Activated CD4-positive, alpha-beta T cell treated with anti-CD3 and anti-CD28 coated beads, Interleukin-2, amount 50 U/mL, for 24 hours (primary cell): ENCODE data around the gene PAN3.

Experiments used
- DNase-seq, 2 donors: peaks; one replicate each; pipeline ENCODE4 v3.0.0-alpha.2; 2020; ENCODE audit warnings: low read depth in 1 of 2, low spot score in 1 of 2

The PAN3 gene

GRCh38 chr13:28219408-28220099 is 81.2 kb downstream of the PAN3 start:
- no peak for DNase-seq

DNA sequence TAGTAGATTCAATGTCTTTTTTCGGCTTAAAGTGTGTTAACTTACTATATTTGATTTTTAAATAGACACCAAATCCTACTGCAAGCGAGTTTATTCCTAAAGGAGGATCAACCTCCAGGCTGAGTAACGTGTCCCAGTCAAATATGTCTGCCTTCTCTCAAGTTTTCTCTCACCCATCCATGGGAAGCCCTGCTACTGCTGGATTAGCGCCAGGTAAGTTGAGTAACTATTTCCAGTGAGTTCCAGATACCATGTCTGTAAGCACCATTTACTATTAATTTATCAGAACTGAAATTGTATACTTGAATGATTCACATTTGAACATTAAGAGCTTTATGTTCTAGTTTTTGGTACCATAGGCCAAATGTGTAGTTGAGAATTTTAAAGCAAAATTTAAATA is 81.8 kb downstream of the PAN3 start:
- no peak for DNase-seq

GRCh38 chr13:28229522-28230411 is 91.4 kb downstream of the PAN3 start:
- no peak for DNase-seq

GRCh38 chr13:28231642-28232041 is 93.3 kb downstream of the PAN3 start:
- DNase-seq = no peak

DNA sequence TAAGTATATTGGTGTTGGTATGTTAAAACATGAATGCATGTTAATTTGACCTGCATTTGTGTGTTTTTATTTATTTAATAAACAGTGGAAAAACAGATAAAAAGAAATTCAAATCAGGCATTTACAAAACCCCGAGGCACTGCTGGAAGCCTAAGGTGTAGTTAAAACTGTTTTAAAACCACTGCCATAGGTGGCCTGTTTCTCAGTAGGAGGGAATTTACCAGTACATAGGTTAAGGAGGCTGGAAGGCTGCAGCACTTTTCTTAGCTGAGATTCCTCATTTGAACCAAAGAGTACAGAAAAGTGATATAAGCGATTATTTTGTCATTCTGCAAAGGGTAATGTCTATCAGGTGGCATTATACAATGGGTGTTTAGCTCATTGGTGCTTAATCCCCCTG is 99.6 kb downstream of the PAN3 start:
- DNase-seq = no peak

DNA sequence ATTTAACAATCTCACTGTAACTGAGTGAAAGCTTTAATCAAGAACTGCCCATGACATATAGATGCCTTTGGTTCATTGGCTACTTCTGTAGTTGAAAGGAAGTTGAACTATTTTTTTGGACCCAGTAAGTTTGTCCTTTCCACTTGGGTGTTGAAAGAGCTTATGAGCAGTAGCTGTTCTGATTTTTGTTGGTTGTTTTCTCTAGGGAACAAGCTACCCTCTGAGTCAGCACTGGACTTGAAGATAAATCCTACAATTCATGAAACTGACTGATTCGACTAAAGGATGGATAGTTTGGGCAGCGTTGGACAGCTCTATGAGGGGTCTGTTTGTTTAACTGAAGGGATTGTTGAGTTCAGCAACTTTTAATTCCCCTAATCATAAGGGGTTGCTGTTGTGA is 101.0 kb downstream of the PAN3 start:
- DNase-seq = no peak

DNA sequence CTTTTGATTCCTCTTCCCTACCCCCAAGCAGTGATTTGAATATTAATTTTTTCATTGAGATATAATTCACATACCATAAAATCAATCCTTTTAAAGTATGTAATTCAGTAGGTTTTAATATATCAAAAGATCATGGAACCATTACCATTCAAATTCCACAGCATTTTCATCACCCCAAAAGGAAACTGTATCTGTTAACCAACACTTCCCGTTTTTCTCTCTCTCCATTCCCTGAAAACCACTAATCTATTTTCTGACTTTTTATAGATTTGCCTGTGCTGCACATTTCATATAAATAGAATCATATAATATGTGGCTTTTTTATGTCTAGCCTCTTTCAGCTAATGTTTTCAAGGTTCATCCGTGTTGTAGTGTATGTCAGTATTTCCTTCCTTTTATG is 107.1 kb downstream of the PAN3 start:
- no peak for DNase-seq

GRCh38 chr13:28246891-28247290 is 108.5 kb downstream of the PAN3 start:
- no peak for DNase-seq

- DNase-seq = no peak
Measured at GRCh38 chr13:28248080-28248479, 109.7 kb downstream of the PAN3 start.

DNA sequence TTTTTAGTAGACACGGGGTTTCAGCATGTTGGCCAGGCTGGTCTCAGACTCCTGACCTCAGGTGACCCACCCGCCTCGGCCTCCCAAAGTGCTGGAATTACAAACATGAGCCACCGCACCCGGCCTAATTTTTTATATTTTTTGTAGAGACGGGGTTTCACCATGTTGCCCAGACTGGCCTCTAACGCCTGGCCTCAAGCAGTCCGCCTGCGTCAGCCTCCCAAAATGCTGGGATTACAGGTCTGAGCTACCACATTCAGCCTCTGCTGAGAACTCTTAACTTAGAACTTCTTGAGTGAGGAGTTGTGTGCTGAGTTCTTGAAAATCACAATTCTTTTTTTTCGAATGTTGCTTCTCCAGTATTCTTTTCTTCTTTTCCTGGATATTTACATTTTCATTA is 112.2 kb downstream of the PAN3 start:
- no peak for DNase-seq

GRCh38 chr13:28251466-28251865 is 113.1 kb downstream of the PAN3 start:
- DNase-seq = no peak

GRCh38 chr13:28252547-28252946 is 114.2 kb downstream of the PAN3 start:
- no peak for DNase-seq

- DNase-seq = no peak
Measured at GRCh38 chr13:28257305-28257704, 119.0 kb downstream of the PAN3 start.

DNA sequence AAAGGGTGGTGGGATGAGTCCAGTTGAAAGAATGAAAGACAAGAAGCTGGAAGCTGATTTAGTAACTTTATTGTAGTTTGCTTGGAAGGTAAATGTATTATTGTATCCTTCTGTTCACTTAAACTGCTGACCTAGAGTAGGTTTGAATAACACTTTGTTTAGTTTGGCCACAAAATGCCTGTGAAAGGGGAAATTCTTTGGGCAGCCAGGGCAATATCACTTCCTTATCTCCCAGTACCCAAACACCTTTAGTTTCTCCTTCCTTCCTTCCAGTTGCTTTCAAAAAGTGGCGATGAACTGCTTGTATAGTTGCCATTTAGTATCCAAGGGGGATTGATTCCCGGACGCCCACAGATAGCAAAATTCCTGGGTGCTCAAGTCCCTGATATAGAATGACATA is 120.1 kb downstream of the PAN3 start:
- no peak for DNase-seq

GRCh38 chr13:28267497-28267896 is 129.2 kb downstream of the PAN3 start:
- no peak for DNase-seq

DNA sequence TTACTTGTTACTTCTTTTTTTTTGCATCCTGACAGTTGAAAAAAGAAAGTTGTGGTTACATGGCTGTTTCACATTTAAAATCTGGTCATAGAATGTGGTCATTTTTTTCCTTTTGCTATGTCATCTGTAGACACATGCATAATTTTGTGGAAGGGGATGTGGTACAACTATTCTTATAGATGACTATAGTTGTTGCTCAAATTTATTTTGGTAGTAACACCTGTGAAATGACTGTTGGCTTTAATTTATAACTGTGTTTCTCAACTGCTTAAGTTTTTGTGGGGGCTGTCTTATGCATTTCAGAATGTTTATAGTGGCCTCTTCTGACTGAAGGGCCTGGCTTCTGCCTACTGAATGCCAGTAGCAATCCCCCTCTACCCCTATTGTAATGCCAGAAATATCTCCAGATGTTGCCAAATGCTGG is 130.5 kb downstream of the PAN3 start:
- DNase-seq = no peak

DNA sequence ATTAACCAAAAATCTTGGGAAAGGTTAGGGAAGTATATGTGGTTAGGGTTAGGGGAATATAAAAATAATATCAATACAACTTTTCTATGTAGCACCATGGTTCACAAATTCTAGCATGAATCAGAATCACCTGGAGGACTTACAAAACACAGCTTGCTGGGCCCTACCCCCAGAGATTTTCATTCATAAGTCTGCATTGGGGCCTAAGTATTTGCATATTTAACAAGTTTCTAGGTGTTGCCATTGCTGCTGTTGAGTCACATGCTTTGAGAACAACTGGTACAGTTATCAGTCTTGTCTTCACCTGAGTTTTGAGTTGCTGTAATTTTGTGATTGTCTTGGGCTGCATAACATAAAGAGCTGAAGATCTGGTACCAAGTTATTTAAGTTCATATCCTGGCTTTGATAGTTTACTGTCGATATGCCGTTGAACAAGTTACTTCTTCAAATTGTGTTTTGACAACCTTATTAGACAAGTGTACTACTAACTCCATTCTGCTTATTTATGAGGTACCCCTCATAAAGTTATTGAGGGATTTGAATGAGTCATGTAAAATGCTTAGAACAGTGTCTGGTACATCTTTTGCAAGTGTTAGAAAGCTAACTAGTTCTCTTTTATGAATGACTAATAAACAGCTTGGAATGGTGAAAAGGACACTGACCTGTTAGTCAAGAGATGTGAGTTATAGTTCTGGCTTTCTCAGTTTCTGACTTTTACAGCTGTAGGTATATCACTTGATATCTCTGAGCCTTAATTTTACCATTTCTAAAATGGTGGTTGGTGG is 132.9 kb downstream of the PAN3 start:
- DNase-seq = no peak

DNA sequence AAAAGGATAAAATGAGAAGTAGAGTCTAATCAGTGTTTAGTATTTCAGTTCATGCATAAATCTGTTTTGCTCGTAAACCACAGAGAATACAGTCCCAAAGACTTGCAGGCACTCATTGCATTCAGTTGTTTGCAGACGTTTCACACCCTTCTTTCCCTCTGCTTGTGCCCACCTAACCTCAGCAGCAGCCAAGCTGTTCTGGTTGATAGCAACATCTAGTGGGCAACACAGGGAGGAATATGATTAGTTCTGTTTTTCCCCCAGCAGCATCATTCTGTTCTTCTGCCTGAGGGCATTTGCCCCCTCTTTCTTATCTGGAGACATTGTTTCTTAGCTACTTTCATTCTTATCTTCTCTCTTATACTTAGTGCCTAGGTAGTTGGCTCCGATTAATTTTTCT is 135.6 kb downstream of the PAN3 start:
- no peak for DNase-seq

DNA sequence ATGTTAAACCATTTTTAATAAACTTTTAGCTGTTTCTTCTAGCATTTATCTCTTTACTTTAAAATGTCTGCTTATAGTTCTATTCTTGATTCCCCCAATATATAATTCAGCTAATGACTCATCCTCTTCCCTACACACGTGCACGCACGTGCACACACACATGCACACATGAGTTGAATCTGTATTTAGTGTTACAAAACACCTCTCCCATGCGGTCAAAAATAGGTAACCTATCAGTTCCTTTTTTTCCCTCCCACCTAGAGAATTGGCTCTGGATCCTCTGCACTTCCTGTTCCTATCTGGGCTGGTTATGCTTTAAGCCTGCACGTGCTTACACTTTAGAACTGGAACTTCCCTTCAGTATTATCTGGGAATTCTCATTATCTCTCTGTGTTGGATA is 144.1 kb downstream of the PAN3 start:
- DNase-seq = no peak

- no peak for DNase-seq
Measured at GRCh38 chr13:28283600-28283999, 145.3 kb downstream of the PAN3 start.

DNA sequence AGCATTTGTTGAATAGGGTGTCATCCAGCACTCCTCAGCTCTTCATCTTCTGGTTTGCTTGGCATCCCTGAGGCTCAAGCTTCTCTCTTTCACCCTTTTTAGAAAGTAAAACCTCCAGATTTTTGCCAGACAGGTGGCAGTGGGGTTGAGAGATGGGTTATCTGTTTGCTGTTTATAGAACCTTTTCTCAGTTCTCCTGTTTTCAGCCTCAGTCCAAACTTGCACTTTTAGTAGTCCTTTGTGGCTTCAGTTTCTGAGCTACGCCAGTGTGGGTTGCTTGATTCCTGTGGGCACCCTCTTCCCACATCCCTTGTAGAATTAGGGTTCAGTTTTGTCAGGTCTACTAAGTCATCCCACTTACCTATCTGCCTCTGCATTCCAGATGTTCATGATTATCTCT is 147.9 kb downstream of the PAN3 start:
- DNase-seq = no peak

GRCh38 chr13:28297341-28297740 is 159.0 kb downstream of the PAN3 start:
- no peak for DNase-seq
